ENCODE measurements around the gene MCC.

- TF ChIP-seq, protein P1, sequence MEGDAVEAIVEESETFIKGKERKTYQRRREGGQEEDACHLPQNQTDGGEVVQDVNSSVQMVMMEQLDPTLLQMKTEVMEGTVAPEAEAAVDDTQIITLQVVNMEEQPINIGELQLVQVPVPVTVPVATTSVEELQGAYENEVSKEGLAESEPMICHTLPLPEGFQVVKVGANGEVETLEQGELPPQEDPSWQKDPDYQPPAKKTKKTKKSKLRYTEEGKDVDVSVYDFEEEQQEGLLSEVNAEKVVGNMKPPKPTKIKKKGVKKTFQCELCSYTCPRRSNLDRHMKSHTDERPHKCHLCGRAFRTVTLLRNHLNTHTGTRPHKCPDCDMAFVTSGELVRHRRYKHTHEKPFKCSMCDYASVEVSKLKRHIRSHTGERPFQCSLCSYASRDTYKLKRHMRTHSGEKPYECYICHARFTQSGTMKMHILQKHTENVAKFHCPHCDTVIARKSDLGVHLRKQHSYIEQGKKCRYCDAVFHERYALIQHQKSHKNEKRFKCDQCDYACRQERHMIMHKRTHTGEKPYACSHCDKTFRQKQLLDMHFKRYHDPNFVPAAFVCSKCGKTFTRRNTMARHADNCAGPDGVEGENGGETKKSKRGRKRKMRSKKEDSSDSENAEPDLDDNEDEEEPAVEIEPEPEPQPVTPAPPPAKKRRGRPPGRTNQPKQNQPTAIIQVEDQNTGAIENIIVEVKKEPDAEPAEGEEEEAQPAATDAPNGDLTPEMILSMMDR (IDR thresholded peaks at IDR 0.05): no peak
- no peak for TF ChIP-seq POLR2A (IDR thresholded peaks at IDR 0.05)
Observed at GRCh38 chr5:113337515-113338415, 150.5 kb downstream of the MCC start.

Measured in thyroid gland (tissue), 4 donors.